DND-41 (cell line): ENCODE data around the gene NLRP6.
"Not testable (repeated sequence)": the region's sequence is repeated elsewhere in the genome, so short reads cannot be mapped to it uniquely, and the experiment has no call there.

Experiments used
- EZH2 ChIP-seq: IDR thresholded peaks from 3 replicates; pipeline ENCODE4 v1.6.1; 2012; ENCODE audit warnings: borderline replicate concordance, low read depth, mild to moderate bottlenecking, moderate library complexity, low read length, inconsistent platforms; ENCODE audit not compliant: severe bottlenecking
- TF ChIP-seq, protein P1 (sequence below): IDR thresholded peaks from 2 replicates; pipeline ENCODE4 v1.5.1; 2012; ENCODE audit warnings: borderline replicate concordance, low read length, moderate library complexity, mild to moderate bottlenecking; ENCODE audit not compliant: poor library complexity, severe bottlenecking; ENCODE audit errors: extremely low read depth

DNA sequence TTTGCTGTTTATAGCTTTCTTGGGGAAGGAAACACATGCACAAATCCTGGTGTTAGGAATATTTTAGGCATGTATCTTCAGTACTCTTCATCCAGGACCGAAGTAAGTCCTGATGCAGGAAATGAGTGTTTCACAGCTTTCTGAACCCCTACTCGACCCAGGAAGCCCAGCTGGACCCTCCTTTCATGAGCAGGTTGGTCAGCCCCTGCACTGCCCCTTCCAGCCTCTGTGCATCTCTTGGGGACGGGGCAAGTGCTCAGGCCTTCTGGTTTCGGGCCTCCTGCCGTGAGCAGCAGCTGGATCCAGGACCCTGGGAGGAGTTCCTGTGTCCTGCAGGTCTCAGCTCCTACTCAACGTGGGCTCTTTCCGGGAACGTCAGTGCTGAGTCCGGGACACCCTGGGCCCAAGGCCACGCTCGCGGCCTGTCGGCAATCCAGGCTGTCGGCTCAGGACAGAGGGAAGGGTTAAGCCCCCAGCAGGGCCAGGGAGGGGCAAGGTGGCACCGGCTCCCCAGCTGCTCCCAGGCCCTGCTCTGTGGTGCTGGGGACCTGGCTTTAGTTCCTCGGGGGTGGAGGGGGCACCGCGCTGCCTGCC is 31.9 kb downstream of the NLRP6 start:
- TF ChIP-seq, protein P1, sequence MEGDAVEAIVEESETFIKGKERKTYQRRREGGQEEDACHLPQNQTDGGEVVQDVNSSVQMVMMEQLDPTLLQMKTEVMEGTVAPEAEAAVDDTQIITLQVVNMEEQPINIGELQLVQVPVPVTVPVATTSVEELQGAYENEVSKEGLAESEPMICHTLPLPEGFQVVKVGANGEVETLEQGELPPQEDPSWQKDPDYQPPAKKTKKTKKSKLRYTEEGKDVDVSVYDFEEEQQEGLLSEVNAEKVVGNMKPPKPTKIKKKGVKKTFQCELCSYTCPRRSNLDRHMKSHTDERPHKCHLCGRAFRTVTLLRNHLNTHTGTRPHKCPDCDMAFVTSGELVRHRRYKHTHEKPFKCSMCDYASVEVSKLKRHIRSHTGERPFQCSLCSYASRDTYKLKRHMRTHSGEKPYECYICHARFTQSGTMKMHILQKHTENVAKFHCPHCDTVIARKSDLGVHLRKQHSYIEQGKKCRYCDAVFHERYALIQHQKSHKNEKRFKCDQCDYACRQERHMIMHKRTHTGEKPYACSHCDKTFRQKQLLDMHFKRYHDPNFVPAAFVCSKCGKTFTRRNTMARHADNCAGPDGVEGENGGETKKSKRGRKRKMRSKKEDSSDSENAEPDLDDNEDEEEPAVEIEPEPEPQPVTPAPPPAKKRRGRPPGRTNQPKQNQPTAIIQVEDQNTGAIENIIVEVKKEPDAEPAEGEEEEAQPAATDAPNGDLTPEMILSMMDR: not testable (repeated sequence)
- TF ChIP-seq EZH2: not testable (repeated sequence)
